HG03571 (cell line): Measurements from ENCODE around the gene OPCML.

Experiments used
- ATAC-seq: cut with Tn5 transposase; IDR thresholded peaks from one replicate; pipeline ENCODE4 v1.9.1; 2021; ENCODE audit not compliant: unreplicated experiment

The OPCML gene

DNA sequence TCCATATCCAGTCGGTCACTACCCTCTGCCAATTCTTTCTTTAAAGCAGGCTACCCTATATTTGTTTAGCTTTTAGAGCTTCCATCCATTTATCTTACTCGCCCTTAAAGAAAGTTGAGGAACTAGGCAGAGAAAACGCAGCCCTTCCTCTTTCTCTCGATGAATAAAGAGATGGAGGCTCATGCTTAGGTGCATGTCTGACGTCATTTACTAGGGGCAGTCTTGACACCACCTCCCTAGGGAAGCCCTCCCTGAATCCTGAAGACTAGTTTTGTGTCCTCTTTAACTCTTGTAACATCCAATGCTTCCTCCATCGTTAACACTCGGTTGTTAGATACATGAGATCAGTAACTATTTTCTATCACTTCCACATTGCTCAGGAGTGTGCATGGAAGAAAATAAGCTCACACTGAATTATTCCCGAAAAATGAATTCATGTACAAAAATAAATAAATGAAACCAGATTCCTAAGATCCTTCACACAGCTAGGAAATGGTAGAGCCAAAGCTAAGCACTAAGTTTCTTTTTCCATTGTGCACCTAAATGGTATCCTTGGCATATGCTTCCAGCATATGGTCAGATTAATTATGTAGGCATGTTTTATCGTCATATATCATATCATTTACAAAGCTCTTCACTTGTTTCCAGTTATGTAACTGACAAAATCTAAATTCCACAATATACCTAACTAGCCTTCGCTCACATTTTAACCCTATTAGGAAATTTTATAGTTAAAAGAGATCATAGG, 291.2 kb downstream of the OPCML start:
- no peak for ATAC-seq

DNA sequence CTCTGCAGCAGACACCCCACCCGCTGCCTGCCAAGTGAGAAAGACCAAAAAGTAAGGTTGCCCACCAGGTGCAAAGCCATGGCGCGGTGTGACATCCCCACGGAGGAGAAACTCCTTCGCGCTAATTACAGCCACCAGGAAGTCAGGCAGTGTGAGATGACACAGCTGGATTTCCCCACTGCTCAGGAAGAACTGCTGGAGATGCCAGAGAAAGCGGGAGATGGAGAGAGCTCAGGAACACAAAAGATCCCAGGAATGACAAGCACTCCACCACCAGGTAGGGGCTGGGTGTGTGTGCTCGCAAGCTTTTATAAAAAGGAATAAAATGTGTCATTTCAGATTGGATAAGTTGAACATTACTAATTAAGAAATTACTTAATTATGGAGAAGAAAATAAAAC, 292.7 kb downstream of the OPCML start:
- ATAC-seq = no peak

DNA sequence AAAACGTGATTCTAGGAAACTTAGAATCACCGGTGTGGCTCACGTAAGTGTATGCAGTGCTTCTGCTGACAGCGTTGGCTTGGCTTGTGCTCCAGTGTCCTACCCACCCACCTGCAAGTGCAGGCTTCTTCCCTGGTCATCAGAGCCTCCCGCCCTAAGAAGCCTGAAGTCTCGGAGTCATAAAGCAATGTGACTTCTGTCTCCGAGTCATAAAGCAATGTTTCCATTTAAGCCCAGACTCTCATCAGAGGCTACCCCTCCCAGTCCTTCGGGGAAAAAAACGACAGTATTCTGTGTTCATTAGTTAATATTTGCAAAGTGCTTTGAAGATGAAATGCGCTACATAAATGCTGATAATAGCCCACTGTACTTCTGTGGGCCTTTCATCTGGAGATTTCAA, 293.8 kb downstream of the OPCML start:
- ATAC-seq = no peak

DNA sequence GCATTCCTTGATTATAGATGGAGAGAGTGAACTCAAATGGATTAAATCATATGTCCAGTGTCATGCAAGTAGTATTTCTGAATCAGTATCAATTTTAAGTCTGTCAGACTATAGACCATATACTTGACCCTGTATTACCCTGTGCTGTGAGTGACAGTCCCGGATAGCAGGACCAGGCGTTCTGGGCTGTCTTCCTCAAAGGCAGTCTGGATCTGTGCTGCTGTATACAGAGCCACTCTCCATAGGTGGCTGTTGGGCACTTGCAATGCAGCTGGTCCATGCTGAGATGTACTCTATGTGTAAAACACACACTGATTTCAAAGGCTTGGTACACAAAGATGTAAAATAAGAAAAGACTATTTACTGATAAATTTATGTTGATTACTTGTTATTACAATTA, 294.3 kb downstream of the OPCML start:
- ATAC-seq = no peak

DNA sequence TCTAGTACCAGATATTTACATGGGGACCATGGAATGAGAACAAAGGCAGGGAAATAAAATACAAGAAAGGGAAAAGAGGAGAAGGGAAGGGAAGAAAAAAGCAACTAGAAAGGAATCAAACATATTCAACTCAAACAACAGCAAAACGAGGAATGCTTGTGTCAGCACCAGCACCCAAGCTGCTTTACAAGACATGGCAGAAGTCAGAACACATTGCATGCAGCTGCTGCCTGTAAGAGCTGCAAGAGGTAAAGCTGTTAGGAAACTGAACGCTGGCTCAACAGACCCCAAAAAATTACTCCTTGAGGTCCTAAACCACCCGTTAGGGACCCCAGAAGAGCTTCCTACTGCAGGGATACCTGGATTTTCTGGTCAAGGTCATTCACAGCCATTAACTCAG, 296.9 kb downstream of the OPCML start:
- no peak for ATAC-seq

DNA sequence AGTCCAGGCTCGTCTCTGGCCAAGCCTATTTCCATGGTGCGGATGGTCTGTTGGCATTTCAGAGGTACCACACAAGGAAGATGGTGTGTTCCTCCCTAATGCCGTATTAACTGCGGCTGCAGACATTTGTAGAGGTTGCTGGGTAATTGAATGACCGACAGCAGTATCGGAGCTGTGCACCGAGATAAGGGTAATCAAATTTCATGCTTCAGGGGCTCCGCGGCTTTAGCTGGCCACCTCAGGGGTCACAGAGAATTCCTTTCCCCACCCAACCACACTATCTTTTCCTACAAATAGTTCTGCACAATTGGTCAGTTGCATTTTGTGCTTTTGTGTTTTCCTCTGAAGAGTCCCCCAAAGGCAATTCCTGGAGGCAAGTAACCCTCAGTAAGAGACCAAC, 297.4 kb downstream of the OPCML start:
- ATAC-seq = no peak

DNA sequence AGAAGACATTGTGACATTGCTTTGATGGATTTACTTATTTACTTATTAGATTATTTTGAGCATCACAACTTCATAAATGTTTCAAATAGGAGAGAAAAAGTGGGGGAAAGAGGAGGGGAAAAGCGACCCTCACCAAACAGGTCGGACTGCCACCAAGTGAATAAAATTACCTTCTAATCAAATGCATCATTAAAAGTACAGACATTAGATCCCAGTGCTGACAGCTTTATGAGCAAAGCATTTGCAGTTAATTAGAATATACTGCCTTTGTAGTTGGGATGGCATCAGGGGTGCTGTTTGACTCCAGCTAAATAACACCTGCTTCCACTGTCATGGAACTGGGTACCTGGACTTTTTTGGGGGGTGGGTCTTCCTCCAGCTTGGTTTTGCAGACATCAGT, 299.6 kb downstream of the OPCML start:
- ATAC-seq = no peak

DNA sequence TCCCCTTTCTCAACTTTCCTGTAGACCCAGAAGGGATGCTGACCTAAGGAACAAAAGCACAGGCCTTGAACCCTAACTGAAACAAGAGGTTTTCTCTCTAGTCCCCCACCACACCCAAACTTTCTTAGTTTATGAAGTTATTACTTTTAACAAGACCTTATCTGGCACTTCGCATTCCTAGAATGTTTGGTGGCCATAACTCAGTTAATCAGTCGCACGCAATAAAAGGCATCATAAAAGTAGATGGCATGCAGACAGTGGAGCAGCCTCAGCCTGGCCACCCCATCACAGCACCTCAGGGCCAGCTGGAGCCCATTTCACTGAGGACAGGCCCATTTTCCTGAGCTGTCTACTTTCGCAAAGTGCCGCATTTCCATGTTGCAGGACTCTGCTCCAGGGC, 301.9 kb downstream of the OPCML start:
- ATAC-seq = no peak

DNA sequence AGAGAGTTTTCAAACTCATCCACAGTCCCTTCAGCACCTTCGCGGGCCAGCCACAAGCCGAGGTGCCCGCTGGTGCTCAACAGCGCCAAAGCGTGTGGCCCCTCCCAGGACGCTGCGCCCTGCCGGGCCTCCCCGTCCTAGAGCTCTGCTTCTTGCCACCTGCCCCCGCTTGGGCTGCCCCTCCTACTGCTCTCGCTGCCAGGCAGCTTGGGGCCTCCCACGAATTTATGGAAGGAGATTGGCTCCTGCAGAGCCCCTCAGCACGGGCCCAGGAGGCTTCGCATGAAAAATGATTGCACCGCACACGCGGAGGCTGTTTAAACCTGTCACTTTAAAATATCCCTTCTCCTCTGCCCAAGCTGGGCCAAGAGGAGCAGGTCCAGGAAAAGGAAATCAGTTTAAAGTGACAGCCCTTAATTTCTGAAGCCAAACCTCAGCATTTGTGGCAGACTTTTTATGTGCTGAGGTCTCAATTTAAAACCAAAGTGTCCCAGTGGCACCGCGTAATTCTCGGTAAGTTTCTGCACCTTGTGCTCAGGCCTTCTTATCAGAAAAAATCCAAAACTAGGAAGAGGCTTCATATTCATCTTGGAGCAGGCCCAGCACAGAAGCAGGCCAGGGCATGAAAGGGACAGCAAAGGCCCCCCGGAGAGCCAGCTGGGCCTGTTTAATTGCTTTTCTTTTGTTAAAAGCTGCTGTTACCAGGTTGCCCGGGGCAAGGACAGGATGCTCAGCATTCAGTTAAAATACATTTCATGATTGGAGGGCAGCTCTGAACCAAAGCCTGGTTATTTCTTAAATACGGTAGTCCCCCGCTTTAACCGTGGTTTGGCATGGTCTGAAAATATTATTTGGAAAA, 303.6 kb downstream of the OPCML start:
- no peak for ATAC-seq

DNA sequence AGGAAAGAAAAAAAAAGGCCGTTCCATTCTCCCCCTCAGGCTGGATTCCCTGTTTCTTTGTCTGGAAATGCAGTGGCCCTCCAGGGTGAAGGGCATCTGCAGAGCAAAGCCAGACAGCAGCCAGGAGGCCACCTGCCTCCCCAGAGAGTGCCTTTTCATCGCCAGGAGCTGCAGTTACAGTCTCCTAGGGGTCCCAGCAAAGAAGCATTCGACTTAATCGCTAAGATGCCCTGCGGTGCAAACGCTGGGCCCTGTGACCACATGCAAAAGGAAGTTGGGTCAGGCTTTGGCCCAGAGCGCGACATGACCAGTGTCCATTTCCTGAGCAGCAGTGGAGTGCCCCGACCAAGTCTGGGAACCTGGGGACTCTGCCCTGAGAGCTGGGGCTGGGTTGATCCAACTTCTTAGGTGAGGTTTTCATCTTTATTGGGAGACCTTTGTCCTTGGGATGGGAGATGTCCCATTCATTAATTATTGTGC, 304.6 kb downstream of the OPCML start:
- ATAC-seq = no peak

DNA sequence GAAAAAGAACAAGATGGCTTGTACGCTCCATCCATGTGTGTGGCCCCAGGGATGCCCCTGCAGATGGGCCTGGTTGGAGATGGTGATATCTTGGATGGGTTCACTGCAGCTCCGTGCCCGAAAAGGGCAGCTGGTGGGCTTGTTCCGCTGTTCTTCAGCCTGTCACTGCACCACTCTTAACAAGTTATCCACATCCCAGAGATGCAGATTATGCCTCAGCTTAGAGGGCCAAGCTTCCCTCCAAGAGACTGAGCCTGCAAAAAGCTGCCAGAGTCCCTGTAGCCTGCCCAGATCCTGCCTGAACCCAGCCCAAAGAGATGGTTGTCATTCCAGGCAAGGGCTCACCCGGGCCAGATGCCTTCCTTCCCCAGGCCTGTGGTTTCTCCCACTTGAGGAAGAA, 308.0 kb downstream of the OPCML start:
- no peak for ATAC-seq

DNA sequence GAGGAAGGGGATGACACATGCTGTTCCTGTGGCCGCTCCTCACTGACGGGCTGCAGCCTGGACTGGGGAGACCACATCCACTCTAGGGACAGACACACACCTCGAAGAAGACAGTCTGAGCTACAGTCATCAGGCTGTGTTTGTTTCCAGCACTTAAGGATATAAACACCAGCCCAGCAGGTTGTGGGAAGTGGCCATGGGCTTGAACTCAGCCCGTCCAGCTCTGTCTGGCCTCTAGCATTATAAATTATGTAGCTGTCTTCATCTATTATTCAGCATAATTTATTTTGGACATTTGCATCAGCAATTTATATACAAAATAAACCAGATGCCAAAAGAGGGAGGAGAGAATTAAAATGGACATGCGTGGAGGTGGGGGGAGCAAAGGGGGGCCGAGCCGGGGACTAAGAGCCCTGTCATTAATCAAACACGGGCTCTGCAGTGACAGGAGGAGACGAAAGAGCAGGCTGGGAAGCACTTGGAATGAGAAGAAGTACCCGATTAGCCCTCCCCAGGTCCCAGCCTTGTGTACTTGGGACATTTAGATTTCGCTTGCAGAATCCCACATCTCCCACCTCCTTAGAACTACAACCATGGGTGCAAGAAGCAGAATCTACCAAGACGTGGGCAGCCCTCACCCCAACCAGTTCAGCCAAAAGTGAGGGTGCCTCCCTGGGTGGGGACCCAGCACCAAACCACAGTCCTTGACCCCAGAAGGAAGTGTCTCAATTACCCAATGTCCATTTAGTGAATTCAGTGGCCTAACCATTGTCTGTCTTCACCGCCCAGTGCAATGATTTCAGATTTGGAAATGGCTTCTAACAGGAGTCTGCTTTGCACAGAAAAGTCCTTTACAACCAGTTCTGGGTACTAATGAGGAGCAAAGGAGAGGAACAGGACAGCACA, 309.6 kb downstream of the OPCML start:
- ATAC-seq = no peak

DNA sequence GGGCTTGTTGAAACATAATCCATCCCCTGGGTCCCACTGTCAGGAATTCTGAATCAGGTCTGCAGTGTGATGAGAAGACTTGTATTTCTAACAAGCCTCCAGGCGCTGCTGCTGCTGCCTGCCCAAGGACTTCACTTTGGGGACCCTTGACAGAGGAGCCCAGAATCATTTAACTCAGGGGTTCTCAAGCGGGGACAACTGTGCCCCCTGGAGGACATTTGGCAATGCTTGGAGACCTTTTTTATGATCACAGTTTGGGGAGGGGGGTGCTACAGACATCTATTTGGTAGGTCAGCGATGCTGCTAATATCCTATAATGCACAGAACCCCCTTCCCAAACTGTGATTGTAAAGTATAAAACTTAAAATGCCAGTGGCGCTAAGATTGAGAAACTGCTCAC, 312.8 kb downstream of the OPCML start:
- ATAC-seq = no peak

DNA sequence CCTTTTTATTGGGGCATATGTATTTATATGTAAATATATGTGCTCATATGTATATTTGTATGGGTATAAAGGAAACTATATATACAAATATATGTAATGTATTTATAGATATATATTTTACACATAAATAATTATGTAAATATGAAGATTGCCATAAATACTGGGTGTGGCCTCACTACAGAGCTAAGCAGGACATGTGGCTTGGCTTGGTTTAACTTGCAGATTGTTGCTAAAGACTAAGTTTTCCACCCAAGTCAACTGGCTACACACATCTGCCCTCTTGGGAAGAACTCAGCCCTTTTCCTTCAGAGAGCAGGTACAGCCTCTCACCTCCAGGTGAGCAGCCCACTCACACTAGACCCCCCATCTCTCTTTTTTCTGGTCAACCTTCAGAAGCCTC, 315.5 kb downstream of the OPCML start:
- no peak for ATAC-seq

DNA sequence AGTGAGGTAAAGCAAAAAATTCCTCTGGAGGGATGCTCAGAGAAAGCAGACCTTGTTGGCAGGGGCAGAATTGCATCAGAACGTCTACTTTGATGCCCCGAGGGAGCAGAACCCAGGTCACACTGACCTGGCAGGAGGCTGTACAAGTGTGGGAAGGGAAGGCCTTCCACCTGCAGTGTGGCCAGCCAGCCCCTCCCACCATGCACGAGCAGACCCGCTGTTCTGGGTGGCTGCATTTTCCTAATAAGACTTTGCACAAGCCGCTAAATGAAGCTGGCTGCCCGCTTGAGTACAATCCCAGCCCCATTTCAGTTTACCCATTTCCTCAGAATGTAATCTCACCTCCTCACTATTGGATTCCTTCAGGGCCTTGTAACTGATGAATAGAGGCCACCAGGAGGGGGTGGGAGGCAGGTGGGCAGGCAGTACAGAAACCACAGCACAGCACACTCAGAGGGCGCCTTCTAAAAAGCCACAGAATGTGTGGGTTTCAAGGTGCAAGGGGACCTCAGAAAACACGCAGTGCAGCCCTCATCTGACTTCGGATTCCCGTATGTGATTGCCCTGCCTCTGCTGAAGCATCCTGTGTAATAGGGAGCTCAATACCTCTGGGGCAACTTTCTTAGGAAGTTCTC, 316.6 kb downstream of the OPCML start:
- ATAC-seq = no peak

DNA sequence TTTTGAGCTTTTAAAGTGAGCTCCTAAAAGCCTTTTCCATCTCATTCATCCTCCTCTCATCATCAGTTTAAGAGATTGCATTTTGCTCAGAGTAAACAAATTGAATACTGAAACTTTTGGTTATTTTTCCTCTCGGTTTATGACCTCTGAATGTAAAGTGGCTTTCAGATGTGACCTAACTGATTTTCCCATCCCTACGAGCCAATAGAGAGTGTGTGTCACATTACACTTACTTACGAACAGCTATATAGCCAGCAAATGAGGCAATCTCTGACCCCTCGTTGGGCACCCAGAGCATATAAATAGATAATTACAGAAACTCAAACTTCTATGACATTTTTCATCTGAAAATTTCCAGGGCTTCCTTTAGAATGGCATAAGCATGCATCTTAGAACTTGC, 317.7 kb downstream of the OPCML start:
- ATAC-seq = no peak

DNA sequence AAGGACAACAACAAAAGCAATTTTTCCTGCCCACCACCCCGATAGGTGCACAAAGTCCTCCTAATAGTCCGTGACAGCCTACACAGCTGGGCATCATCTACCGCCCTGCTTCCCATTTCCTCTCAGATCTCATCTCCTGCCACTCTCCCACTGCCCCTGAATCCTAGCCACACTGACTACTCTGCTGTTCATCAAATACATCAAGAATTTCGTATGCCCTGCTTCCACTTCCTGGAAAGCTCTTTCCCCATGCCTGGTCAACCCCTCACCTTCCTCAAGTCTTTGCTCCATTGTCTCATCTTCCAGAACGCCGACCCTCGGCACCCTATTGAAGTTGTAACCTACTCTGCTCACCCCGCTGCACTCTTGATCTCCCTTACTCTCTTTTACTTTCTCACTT, 320.1 kb downstream of the OPCML start:
- ATAC-seq = no peak

DNA sequence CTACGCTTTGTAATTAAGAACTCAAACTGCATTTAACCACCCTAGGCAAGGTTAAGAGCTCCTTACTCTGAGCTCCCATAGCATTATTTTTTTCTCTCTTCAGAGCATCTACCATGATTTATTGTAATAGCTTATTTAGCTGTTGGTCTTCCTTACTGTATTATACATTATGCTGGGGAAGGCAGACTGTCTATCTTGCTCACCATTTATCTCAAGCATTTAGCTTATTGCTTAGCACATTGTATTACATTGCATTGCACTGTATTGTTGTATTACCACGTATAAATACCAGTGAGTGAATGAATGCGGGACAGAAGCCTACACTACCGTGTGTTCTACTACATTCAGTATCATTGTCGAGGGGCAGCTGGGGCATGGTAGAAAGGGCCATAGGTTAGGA, 324.3 kb downstream of the OPCML start:
- ATAC-seq = no peak

DNA sequence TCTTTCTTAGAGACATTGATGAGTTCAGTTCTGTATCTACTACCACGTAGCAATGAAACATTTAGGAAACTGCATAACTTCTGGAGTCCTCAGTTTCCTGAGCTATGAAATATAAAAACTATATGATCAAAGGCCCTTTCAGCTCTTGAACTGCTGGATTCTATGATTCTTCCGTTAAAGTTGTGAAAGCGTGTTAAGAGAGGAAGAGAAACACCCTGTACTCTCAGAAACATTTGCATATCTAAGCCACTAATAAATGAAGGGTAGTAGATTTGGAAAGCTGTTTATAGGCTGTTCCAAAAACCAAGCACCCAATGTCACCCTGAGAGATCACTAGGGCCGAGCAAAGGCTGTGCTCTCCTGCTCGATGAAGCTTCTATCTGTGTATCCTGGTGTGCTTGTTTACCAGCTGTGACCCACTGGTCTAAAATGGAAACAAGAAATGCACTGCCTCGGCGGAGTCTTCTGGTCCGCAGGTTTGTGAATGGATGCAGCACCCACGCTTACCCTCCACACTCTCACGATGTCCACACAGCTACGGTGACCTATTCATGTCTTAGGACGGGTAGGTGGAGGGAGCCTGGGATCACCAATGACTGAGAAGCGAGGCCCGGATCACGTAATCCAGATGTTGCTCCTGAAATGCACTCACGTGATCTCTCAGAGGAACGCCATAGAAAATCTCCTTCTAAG, 325.8 kb downstream of the OPCML start:
- ATAC-seq = no peak

DNA sequence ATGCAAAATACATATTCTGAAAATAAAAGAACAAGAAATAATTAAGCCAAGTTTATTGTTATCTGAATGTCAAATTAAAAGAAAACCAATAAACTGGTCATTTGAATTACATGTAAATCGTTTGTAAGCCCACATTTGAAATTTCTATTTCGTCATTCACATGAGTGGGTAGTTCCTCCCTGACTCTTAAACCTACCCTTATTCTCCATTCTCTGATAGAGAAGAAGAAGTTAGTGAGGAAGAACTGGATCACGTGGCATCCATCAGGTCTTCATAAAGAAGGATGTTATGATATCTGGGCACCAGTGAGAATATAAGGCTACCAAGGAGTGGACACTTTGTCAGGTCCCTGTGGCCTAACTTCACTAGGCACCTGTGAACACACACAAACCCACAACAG, 328.1 kb downstream of the OPCML start:
- ATAC-seq = no peak
